GM18517 (cell line): ENCODE results near the gene ZEB2.
"Not testable (repeated sequence)": the region's sequence is repeated elsewhere in the genome, so short reads cannot be mapped to it uniquely, and the experiment has no call there.

Experiments
- ATAC-seq: cut with Tn5 transposase; IDR thresholded peaks from one replicate; pipeline ENCODE4 v1.9.1; 2021; ENCODE audit warnings: mild to moderate bottlenecking, moderate library complexity; ENCODE audit not compliant: unreplicated experiment

The ZEB2 gene

GRCh38 chr2:144364247-144364646, 155.7 kb downstream of the ZEB2 start:
- not testable (repeated sequence) for ATAC-seq

GRCh38 chr2:144362401-144362800, 157.5 kb downstream of the ZEB2 start:
- ATAC-seq: no peak

- no peak for ATAC-seq
Observed at GRCh38 chr2:144361742-144362141, 158.2 kb downstream of the ZEB2 start.

- no peak for ATAC-seq
Observed at GRCh38 chr2:144359684-144360083, 160.2 kb downstream of the ZEB2 start.

- peak; percentile 60 for ATAC-seq
Observed at GRCh38 chr2:144358979-144359541, 160.9 kb downstream of the ZEB2 start.

GRCh38 chr2:144358374-144358964, 161.4 kb downstream of the ZEB2 start:
- peak; percentile 9 for ATAC-seq

GRCh38 chr2:144357623-144358373, 162.1 kb downstream of the ZEB2 start:
- ATAC-seq: peak; percentile 75

- no peak for ATAC-seq
Observed at GRCh38 chr2:144356402-144356801, 163.5 kb downstream of the ZEB2 start.

GRCh38 chr2:144354953-144355352, 165.0 kb downstream of the ZEB2 start:
- no peak for ATAC-seq

- no peak for ATAC-seq
Observed at GRCh38 chr2:144351687-144352086, 168.2 kb downstream of the ZEB2 start.

GRCh38 chr2:144350151-144350802, 169.6 kb downstream of the ZEB2 start:
- ATAC-seq: no peak

GRCh38 chr2:144349674-144350073, 170.2 kb downstream of the ZEB2 start:
- no peak for ATAC-seq

- ATAC-seq: no peak
Observed at GRCh38 chr2:144348846-144349245, 171.1 kb downstream of the ZEB2 start.

GRCh38 chr2:144346229-144346628, 173.7 kb downstream of the ZEB2 start:
- ATAC-seq: no peak

GRCh38 chr2:144343145-144343544, 176.8 kb downstream of the ZEB2 start:
- ATAC-seq: no peak

GRCh38 chr2:144341538-144341937, 178.4 kb downstream of the ZEB2 start:
- no peak for ATAC-seq

- ATAC-seq: no peak
Observed at GRCh38 chr2:144339048-144339447, 180.9 kb downstream of the ZEB2 start.

- ATAC-seq: no peak
Observed at GRCh38 chr2:144334551-144334950, 185.4 kb downstream of the ZEB2 start.
